Measurements from ENCODE around the gene EPHB6.

EPHB6 gene

GRCh38 chr7:142919656-142920055, 64.8 kb downstream of the EPHB6 start:
- no peak overlapping the region for H3K4me3 Mint-ChIP-seq
- no peak overlapping the region for H3K27ac Mint-ChIP-seq
- no peaks in the 10 kb centered on the region for H3K9me3 Mint-ChIP-seq
- H3K4me1 Mint-ChIP-seq (ENCODE audit: low read depth): no peaks in the 10 kb centered on the region
- H3K27me3 Mint-ChIP-seq: peaks cover 2% of the 10 kb centered on the region
- no peaks in the 10 kb centered on the region for H3K36me3 Mint-ChIP-seq (ENCODE audit: low read depth)
- DNase-seq: no peak

Data from activated T-cell treated with anti-CD3 and anti-CD28 coated beads, Interleukin-2, amount 50 U/mL, for 24 hours (primary cell).